Measurements from ENCODE around the gene SCN2A. TPM values are rescaled to one million over a fixed set of nuclear protein-coding genes. Genes with fewer than 3 reads are reported as not detected.

SCN2A gene
- total RNA-seq, 1 donor from 2014 or later = 0.04 TPM

GRCh38 chr2:165283342-165283741 is 44.1 kb downstream of the SCN2A start:
- no peak overlapping the region for H3K4me3 ChIP-seq (ENCODE audit: low read depth, low read length)
- no peak for TF ChIP-seq CTCF (IDR thresholded peaks at IDR 0.05; ENCODE audit: insufficient read depth, low read length, poor library complexity, severe bottlenecking)
- no peak for DNase-seq (ENCODE audit: low read depth)
- no peaks in the 10 kb centered on the region for H3K27me3 ChIP-seq (ENCODE audit: control insufficient read depth, insufficient read depth, low read length)
- H3K36me3 ChIP-seq (ENCODE audit: control insufficient read depth, insufficient read depth, low read length) = no peaks in the 10 kb centered on the region

GRCh38 chr2:165287094-165287778 is 48.0 kb downstream of the SCN2A start:
- DNase-seq (ENCODE audit: low read depth) = no peak
- no peaks in the 10 kb centered on the region for H3K27me3 ChIP-seq (ENCODE audit: control insufficient read depth, insufficient read depth, low read length)
- no peaks in the 10 kb centered on the region for H3K36me3 ChIP-seq (ENCODE audit: control insufficient read depth, insufficient read depth, low read length)
- no peak overlapping the region for H3K4me3 ChIP-seq (ENCODE audit: low read depth, low read length)
- no peak for TF ChIP-seq CTCF (IDR thresholded peaks at IDR 0.05; ENCODE audit: insufficient read depth, low read length, poor library complexity, severe bottlenecking)

GRCh38 chr2:165289069-165289468 is 49.9 kb downstream of the SCN2A start:
- no peak for DNase-seq (ENCODE audit: low read depth)
- Histone ChIP-seq H3K36me3 (ENCODE audit: control insufficient read depth, insufficient read depth, low read length) (no peaks in the 10 kb centered on the region), H3K27me3 (ENCODE audit: control insufficient read depth, insufficient read depth, low read length) (no peaks in the 10 kb centered on the region), H3K4me3 (ENCODE audit: low read depth, low read length) (no peak overlapping the region)
- TF ChIP-seq CTCF (IDR thresholded peaks at IDR 0.05; ENCODE audit: insufficient read depth, low read length, poor library complexity, severe bottlenecking) = no peak

- TF ChIP-seq CTCF (IDR thresholded peaks at IDR 0.05; ENCODE audit: insufficient read depth, low read length, poor library complexity, severe bottlenecking) = peak; percentile 72
- Histone ChIP-seq H3K27me3 (ENCODE audit: control insufficient read depth, insufficient read depth, low read length) (no peaks in the 10 kb centered on the region), H3K4me3 (ENCODE audit: low read depth, low read length) (peak overlapping the region; percentile 21), H3K36me3 (ENCODE audit: control insufficient read depth, insufficient read depth, low read length) (no peaks in the 10 kb centered on the region)
- peak; percentile 82 for DNase-seq (ENCODE audit: low read depth)
Observed at GRCh38 chr2:165293440-165294420, 54.5 kb downstream of the SCN2A start.

GRCh38 chr2:165294912-165295311 is 55.7 kb downstream of the SCN2A start:
- H3K27me3 ChIP-seq (ENCODE audit: control insufficient read depth, insufficient read depth, low read length) = no peaks in the 10 kb centered on the region
- no peak for DNase-seq (ENCODE audit: low read depth)
- TF ChIP-seq CTCF (IDR thresholded peaks at IDR 0.05; ENCODE audit: insufficient read depth, low read length, poor library complexity, severe bottlenecking) = no peak
- H3K4me3 ChIP-seq (ENCODE audit: low read depth, low read length) = no peak overlapping the region
- H3K36me3 ChIP-seq (ENCODE audit: control insufficient read depth, insufficient read depth, low read length) = no peaks in the 10 kb centered on the region
